Epithelial cell of esophagus (primary cell): ENCODE data around the gene SSBP3.

Experiments
- DNase-seq: peaks from one replicate; pipeline ENCODE4 v3.0.0; 2010; ENCODE audit warnings: low read depth
- H3K4me3 ChIP-seq: 2 replicates; pipeline ENCODE4 v1.5.1; 2011; ENCODE audit warnings: mild to moderate bottlenecking, low read length, control low read depth
- CTCF ChIP-seq: IDR thresholded peaks from 2 replicates; pipeline ENCODE4 v1.5.1; 2011; ENCODE audit warnings: low read depth, mild to moderate bottlenecking, low read length, control low read depth, inconsistent platforms; ENCODE audit not compliant: insufficient read depth; ENCODE audit errors: missing control alignments

SSBP3 gene

GRCh38 chr1:54296666-54297065 lies 109.5 kb downstream of the SSBP3 start:
- TF ChIP-seq CTCF = no peak
- DNase-seq = no peak
- no peak overlapping the region for H3K4me3 ChIP-seq

GRCh38 chr1:54294887-54295286 lies 111.3 kb downstream of the SSBP3 start:
- no peak for TF ChIP-seq CTCF
- no peak overlapping the region for H3K4me3 ChIP-seq
- DNase-seq = no peak

GRCh38 chr1:54292002-54292911 lies 113.9 kb downstream of the SSBP3 start:
- TF ChIP-seq CTCF = no peak
- H3K4me3 ChIP-seq = no peak overlapping the region
- no peak for DNase-seq

- no peak overlapping the region for H3K4me3 ChIP-seq
- no peak for TF ChIP-seq CTCF
- no peak for DNase-seq
Observed at GRCh38 chr1:54291276-54292001, 114.8 kb downstream of the SSBP3 start.

- no peak for DNase-seq
- no peak overlapping the region for H3K4me3 ChIP-seq
- no peak for TF ChIP-seq CTCF
Observed at GRCh38 chr1:54290506-54291184, 115.5 kb downstream of the SSBP3 start.

- no peak for TF ChIP-seq CTCF
- no peak for DNase-seq
- no peak overlapping the region for H3K4me3 ChIP-seq
Observed at GRCh38 chr1:54289712-54290233, 116.4 kb downstream of the SSBP3 start.
